ENCODE measurements around the gene SUPT5H. TPM values are rescaled to one million over a fixed set of nuclear protein-coding genes. Genes with fewer than 3 reads are reported as not detected.

SUPT5H gene
- total and polyA plus RNA-seq, 2 of the 8 experiments (the other 6 are each of a cell fraction or from before 2014, with no cell fraction given), result 77.8 to 111 TPM

- Histone ChIP-seq H3K27me3 (replicated peaks in 1 of 4; ENCODE audit: control insufficient read depth in 3 of 4, extremely low read depth in 1 of 4, insufficient read depth in 3 of 4, low read length in 3 of 4) (no peaks in the 10 kb centered on the region), H3K27ac (ENCODE audit: low read depth, low read length) (no peak overlapping the region), H3K23me2 (ENCODE audit: low read depth, low read length) (no peaks in the 10 kb centered on the region; the same call in 1 of the 2 replicates), H2BK120ac (replicated peaks; ENCODE audit: low read depth, low read length) (no peak overlapping the region), H3K4ac (replicated peaks; ENCODE audit: insufficient read length, low read depth, low read length) (no peak overlapping the region), H3K4me3 (ENCODE audit: extremely low read depth in 1 of 4, insufficient read depth in 2 of 4, low read depth in 3 of 4, low read length in 4 of 4) (no peak overlapping the region), H3K4me2 (ENCODE audit: insufficient read depth in 1 of 2, low read depth in 2 of 2, low read length in 2 of 2) (no peak overlapping the region), H2BK15ac (ENCODE audit: low read length) (no peak overlapping the region), H2BK12ac (ENCODE audit: low read depth, low read length) (no peak overlapping the region), H3K36me3 (ENCODE audit: control insufficient read depth in 2 of 4, insufficient read depth in 4 of 4, low read length in 3 of 4) (peaks cover 37 to 63% (median 59%) of the 10 kb centered on the region in 4 experiments), H3K9ac (replicated peaks in 1 of 4; ENCODE audit: extremely low read depth in 1 of 4, low read depth in 3 of 4, low read length in 3 of 4) (no peak overlapping the region), H2AFZ (ENCODE audit: low read length) (no peak overlapping the region), H3K18ac (ENCODE audit: extremely low read depth, low read length) (no peak overlapping the region), H4K91ac (replicated peaks; ENCODE audit: insufficient read length, low read length) (no peak overlapping the region), H4K8ac (ENCODE audit: extremely low read depth, insufficient read depth, low read length) (0 out of 2 replicates have a peak overlapping the region, but pooled peaks have one; percentile 40), H4K20me1 (replicated peaks in 1 of 2; ENCODE audit: control insufficient read depth in 1 of 2, insufficient read depth in 2 of 2, low read length in 2 of 2) (peaks cover 6 to 18% of the 10 kb centered on the region in 2 experiments), H2BK5ac (ENCODE audit: low read depth, low read length) (no peak overlapping the region; the same call in 1 of the 2 replicates), H3K4me1 (replicated peaks in 1 of 4; ENCODE audit: control insufficient read depth in 3 of 4, insufficient read depth in 4 of 4, low read length in 3 of 4) (no peaks in the 10 kb centered on the region; a peak in 1 of 7 replicates), H3K79me2 (ENCODE audit: control insufficient read depth in 1 of 2, insufficient read depth in 2 of 2, low read length in 2 of 2) (no peaks in the 10 kb centered on the region), H2BK20ac (ENCODE audit: low read length) (no peak overlapping the region), H3K56ac (replicated peaks; ENCODE audit: insufficient read length, low read depth, low read length) (no peak overlapping the region), H3K14ac (ENCODE audit: insufficient read length) (no peak overlapping the region), H4K5ac (ENCODE audit: insufficient read length, low read depth, low read length) (no peak overlapping the region), H3K23ac (ENCODE audit: insufficient read length) (no peak overlapping the region), H3K9me3 (ENCODE audit: insufficient read depth in 2 of 2, low read depth in 1 of 2, low read length in 1 of 2) (no peaks in the 10 kb centered on the region), H2AK5ac (ENCODE audit: low read depth, low read length) (no peak overlapping the region), H3K79me1 (ENCODE audit: low read depth, low read length) (peaks cover 3% of the 10 kb centered on the region; the same call in 1 of the 2 replicates)
- 94% methylated on average over 30 of the region's 32 CpGs; no CpG with 5 or more reads in 1 of the 2 experiments for WGBS, 2 experiments (ENCODE audit: extremely low coverage in 1 of 2, insufficient coverage in 1 of 2, insufficient read length in 1 of 2, insufficient replicate concordance in 2 of 2, low coverage in 1 of 2, low lambda C conversion rate in 2 of 2, missing lambda C conversion rate in 1 of 2)
- POLR2A ChIA-PET (ENCODE audit: partially characterized antibody), result interaction anchor here (0.6 to 2.1 kb wide), 3 partner anchors 37 to 62 kb away, joined by 3 to 7 read pairs (median 5); partner anchors contain the start of gene RPS16
- FAIRE-seq (no peak), DNase-seq (ENCODE audit: low read depth in 1 of 2, low spot score in 2 of 2) (no peak)
- CTCF ChIA-PET (ENCODE audit: partially characterized antibody), result interaction anchor here (2.0 to 5.6 kb wide), 5 partner anchors 9 to 44 kb away, joined by 5 to 56 read pairs (median 47); partner anchors contain the start of genes DLL3 and SELENOV
- TF ChIP-seq TBP (IDR thresholded peaks at IDR 0.05; ENCODE audit: low read depth, low read length) (no peak), RXRA (IDR thresholded peaks at IDR 0.05; ENCODE audit: insufficient read depth, low read depth, low read length) (no peak), NRF1 (IDR thresholded peaks at IDR 0.05; ENCODE audit: low read depth, low read length) (no peak), SIRT6 (IDR thresholded peaks at IDR 0.05; ENCODE audit: low read length) (no peak), EZH2 (IDR thresholded peaks at IDR 0.05; ENCODE audit: low read depth, low read length, severe bottlenecking) (no peak), NANOG (IDR thresholded peaks at IDR 0.05; ENCODE audit: insufficient read depth, low read depth, low read length, poor library complexity, severe bottlenecking) (no peak), JUN (IDR thresholded peaks at IDR 0.05; ENCODE audit: low read depth, low read length) (no peak), HDAC6 (IDR thresholded peaks at IDR 0.05; ENCODE audit: low read depth, low read length) (no peak), YY1 (IDR thresholded peaks at IDR 0.05; ENCODE audit: low read depth, low read length) (no peak), SIN3A (conservative IDR thresholded peaks at IDR 0.05 in 1 of 2, IDR thresholded peaks at IDR 0.05 in 1 of 2; ENCODE audit: low read depth in 1 of 2, low read length in 2 of 2) (no peak), HDAC2 (IDR thresholded peaks at IDR 0.05; ENCODE audit: borderline replicate concordance in 1 of 2, low read depth in 2 of 2, low read length in 2 of 2) (no peak), KDM4A (IDR thresholded peaks at IDR 0.05; ENCODE audit: low read depth, low read length, severe bottlenecking) (no peak)
These were observed 27.5 kb downstream of the SUPT5H start for GRCh38 chr19:39472746-39473442.

Measured in H1 (cell line).